Measurements from ENCODE around the gene PARP12.

Gene PARP12

DNA sequence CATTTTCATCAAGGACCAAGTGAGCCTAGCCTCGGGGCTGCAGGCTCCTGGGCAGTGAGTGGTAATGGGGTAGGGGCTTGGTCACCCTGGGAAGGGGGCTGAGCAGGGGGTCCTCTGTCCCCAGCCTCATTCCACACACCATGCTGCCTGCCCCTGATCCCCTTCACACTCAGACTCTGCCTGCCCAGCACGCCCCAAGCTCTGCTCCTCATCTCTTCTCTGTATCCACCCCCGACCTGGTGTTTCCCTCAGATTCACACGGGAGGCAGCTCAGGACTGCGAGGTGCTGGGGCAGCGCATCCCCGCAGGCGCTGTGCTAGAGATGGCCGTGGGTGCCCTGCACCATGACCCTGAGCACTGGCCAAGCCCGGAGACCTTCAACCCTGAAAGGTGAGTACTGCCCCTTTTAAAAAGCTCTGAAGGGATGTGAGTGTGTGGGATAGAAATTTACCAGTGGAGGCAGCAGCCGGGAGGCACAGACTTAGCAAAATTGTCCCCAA, 47.2 kb downstream of the PARP12 start:
- no peak for DNase-seq (ENCODE audit: low read depth in 4 of 4, low spot score in 1 of 4)

DNA sequence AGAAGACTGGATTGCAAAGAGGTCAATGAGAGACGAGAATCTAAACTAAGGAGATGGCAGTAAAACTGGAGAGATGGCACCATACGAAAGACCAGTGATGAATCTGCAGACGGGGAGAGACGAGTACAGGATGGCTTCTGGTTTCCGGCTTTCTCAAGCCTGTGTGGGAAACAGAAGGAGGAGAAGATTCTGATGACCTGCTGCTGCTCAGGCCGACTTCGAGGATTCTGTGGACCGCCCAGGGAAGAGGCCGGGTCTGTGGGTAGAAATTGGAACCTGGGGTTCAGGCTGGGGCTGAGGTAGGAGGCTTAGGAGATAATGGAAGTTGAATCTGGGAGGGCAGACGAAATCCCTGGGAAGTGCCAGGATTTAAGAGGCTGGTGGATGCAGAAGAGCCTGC, 48.6 kb downstream of the PARP12 start:
- DNase-seq (ENCODE audit: low read depth in 4 of 4, low spot score in 1 of 4) = no peak

DNA sequence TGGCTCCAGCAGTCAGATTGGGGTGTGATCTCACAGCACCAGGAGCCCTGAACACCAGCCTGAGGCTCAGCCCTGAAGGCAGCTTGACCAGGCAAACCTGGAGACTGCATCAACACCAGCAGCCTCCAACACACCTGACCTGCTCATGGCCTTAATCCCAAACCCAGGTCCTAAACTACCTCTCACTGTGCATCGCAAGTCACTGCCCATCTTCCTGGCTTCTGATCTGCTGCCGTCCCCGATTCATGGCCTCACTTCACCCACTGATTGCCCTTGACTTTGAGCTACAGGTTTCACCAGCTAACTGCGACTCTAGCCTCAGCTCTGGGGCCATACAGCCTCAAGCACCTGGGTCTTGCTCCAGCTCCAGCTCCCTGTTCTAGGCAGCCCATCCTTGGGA, 49.1 kb downstream of the PARP12 start:
- no peak for DNase-seq (ENCODE audit: low read depth in 4 of 4, low spot score in 1 of 4)

DNA sequence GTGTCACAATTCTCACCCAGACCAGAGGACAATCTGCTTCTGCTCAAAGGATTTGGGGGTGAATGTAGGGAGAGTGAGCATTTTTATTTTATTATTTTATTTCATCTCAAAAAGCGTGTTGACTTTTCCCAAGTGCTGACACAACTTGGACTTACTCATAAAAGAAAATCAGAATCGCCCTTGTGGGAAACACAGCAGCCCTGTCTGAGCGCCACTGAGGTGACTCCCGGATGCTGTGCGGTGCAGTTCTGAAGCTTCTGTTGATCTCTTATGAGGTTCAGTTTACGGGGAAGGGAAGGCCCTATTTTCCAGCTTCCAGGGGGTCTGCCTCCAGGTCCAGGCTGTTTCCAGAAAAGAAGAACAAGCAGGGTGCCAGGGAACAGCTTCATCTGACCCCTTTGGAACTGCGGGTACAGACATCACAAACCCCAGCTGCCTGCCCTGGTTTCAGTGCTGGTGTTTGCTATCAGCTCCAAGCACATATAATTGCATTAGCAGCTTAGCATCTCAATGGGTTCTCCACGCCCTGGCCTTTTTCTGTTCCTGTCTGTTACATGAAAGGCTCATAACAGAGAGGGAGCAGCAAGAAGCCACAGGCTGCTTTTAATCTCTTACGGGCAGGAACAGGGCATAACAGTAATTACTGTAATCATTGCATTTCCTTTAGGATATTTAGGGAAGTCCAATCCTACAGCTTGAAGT, 52.4 kb downstream of the PARP12 start:
- no peak for DNase-seq (ENCODE audit: low read depth in 4 of 4, low spot score in 1 of 4)

DNA sequence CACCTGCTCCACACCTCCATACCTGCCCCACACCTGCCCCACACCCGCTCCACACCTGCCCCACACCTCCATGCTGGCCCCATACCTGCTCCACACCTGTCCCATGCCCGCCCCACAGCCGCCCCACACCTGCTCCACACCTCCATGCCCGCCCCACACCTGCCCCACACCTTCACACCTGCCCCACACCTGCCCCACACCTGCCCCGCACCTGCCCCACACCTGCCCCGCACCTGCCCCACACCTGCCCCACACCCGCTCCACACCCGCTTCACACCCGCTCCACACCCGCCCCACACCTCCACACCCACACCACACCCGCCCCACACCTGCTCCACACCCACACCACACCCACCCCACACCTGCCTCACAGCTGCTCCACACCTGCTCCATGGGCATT, 53.0 kb downstream of the PARP12 start:
- no peak for DNase-seq (ENCODE audit: low read depth in 4 of 4, low spot score in 1 of 4)

DNA sequence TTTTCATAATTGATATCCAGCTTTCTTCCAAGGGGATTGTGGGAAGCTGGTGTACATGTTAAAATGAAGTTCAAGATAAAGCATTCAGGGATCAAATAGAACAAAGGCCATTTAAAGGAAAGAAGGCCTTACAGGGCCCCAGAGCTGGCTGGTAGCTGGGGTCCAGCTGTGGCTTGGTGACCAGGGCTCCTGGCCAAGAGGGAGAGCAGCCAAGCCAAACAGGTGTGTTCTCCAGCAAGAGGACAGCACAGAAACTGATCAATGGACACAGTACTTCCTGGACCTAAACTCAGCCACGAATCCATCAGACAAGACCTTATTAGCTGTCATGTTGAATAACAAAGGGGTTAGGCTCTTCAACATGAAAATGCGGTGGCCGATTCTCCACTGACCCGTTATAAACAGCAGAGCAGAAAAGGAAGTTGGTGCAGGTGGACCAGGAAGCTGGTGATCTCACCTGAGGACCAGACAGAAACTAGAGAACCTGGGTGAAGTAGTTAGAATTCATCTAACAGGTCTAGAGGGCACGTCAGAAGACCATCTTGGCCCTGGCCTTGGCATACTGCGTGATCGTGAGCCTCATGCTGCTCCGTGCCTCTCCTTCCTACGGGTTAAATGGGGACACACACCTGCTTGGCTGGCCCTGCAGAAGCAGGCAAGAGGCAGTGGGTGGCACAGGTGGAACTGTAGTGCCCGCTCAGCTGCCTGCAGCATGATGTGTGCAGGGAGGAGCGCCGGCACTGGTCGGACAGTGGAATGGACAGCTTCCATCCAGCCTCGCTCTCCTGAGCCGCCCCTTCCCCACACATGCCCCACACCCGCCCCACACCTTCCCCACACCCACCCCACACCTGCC, 53.8 kb downstream of the PARP12 start:
- DNase-seq (ENCODE audit: low read depth in 4 of 4, low spot score in 1 of 4) = no peak

DNA sequence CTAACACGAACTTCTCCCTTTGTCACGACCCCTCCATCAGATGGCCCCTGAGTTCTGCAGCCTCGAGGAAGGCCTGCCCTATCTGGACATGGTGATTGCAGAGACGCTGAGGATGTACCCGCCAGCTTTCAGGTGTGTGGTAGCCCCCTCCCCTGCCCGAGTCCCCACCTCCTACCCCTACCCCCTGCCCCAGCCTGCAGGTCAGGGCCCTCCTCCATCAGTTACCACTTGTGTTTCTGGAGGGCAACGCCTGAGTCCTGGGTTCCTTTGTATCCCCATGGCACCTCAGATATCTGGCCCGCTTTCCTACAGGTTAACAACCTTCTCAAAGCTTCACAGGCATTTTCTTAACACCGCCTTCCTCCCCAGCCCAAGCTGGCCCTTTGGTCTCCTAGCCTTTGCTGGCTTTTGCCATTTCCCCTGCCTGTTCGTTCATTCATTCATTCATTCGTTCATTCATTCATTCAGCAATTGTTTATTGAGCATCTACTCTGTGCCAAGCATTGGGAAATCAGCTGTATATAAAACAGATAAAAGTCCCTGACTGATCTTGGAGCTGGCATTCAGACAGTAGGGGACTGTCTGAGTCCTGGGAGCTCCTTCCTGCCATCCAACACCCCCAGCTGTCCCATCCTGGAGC, 55.6 kb downstream of the PARP12 start:
- DNase-seq (ENCODE audit: low read depth in 4 of 4, low spot score in 1 of 4) = no peak

DNA sequence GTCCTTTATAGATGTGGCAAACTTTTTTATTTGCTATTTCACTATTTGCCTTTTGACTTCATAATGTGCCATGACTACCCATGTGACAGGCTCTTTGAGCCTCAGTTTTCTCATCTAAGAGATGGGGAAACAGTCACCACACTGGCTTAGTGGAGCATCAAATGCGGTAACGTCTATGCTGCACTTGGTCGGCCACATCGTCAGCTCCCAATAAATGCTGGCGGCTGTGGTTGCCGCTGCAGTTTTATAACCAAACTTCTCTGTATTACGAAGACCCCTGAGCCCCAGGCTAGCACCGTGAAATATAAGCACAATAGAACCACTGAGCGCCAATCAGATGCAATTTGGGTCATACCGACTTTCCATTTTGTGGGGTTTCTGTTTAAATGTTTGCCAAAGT, 56.2 kb downstream of the PARP12 start:
- no peak for DNase-seq (ENCODE audit: low read depth in 4 of 4, low spot score in 1 of 4)

DNA sequence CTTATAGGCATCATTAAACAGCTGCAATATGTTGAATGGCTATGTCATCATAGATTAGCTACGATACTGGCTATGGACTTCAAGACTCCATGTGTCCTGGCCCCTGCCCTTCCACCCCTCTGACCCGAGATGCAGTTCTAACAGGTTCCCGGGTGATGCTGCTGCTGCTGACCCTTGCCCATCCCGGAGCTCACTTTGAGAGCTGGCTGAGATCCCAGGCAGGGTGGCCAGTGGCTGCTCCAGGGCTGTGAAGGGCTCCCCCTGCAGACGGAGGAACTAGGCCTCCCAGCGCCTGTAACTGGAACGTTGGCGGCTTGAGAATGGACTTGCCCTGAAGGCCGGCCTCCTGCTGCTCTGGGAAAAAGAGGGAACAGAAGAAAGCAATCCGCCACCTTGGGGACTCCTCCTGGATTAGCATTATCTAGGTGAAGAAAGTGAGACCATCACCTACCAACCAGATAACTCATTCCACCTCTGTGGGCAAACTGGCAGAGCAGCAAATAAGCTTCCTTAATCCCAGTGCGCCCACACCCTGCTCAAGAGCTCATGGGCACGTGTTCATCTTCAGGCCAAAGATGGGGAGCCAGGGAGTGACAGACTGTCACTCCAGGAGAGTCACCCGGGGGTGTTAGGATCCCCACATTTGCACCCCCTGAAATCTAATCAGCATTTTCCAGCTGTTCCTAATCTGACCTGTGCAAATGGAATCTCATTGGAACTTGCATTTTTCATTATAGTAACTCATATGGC, 56.8 kb downstream of the PARP12 start:
- DNase-seq (ENCODE audit: low read depth in 4 of 4, low spot score in 1 of 4) = no peak

DNA sequence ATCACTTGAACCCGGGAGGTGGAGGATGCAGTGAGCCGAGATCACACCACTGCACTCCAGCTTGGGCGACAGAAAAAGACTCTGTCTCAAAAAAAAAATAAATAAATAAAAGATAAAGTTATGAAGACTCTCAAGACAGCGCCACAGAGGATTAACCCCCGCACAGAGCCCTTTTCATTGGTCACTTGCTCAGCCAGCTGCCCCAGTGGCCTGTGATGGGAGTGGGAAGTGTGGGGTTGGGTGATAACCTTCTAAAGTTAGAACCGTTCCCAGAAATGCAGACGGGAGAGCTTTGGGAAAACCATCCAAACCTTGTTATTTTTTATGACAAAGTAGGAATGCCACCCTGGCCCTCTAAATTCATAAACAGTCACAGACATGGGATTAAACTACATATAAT, 57.4 kb downstream of the PARP12 start:
- no peak for DNase-seq (ENCODE audit: low read depth in 4 of 4, low spot score in 1 of 4)

DNA sequence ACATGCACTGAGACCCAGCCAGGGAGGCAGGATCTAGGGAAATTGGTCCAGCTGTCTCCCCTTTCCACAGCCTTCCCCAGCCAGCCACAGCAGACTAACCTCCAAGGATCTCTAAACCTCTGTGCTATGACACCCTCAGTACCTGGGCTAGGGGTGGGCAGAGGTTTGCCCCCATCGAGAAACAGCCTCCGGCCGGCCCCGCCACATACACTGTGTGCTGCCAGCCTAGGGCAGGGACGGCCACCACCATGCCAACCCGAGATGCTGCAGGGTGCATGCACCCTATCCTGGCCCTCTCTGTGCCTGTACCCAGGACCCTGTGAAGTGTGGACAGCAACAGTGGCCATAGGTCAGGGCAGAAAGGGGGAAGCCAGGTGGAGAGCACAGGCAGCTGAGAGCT, 58.1 kb downstream of the PARP12 start:
- DNase-seq (ENCODE audit: low read depth in 4 of 4, low spot score in 1 of 4) = no peak

DNA sequence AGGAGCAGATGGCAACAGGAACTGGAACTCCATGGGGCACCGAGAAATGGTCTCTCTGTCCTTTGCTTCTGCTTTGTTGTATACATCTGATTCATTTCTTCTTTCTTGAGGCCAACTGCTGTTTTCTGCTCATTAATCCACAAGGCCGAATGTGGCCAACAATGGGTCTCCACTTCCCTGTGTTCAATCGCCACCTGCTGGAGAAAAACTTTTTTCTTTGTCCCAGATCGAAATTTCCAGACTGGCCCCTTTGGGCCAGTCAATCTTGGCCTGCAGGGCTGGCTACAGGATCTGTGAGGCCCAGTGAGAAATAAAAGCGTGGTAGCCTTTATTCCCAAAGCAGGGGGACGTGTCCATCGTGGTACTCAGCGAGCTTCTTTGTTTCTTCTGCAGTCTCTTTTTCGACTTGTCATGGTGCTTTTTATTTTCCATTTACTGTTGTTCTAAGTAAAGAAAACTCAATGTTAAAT, 58.8 kb downstream of the PARP12 start:
- peak in 1 of 4 experiments; percentile 9 for DNase-seq (ENCODE audit: low read depth in 4 of 4, low spot score in 1 of 4)

DNA sequence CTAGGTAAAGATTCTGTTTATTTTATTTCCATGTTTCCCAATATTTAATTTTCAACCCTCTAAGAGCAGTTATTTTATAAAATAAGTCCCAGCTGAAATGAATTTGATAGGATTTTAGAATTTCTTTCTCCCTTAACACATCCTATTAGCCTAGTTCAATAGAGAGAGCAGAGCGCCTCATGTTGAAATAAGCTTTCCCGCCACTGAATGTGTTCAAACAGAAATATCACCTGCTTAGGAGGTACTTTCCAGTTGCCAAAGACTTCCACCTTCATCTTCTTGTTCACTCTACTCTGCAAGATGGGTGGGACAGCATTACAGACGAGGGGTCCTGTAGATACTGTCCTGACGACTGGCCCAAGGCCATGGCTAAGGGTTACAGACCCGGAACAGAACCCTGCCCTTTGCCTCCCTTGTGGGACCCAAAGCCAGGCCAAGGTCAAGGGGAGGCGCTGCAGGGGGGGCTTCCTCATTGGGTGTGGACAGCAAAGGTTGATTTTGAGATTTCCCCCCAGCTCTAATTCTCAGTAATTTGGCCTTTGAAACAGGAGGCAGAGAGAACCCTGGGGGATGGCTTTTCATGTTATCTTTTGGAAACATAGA, 62.0 kb downstream of the PARP12 start:
- DNase-seq (ENCODE audit: low read depth in 4 of 4, low spot score in 1 of 4) = no peak

DNA sequence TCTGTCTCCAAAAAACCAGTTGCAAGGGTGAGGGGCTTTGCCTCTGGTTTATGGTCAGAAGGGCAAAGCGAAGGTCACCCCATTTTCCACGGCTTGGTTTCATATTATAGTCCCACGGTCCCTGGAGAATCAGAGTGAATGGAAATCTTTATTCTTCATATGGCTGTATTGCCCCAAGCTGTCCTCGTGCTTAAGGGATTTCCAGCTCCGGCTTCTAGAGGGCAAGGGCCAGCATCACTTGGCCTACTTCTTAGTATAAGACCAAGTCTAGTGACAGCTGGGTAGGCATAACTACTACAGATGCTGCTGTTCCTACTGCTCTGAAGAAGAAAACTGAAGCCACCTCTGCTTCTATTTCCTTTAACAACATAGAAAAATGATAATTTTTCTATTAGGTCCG, 63.2 kb downstream of the PARP12 start:
- no peak for DNase-seq (ENCODE audit: low read depth in 4 of 4, low spot score in 1 of 4)

DNA sequence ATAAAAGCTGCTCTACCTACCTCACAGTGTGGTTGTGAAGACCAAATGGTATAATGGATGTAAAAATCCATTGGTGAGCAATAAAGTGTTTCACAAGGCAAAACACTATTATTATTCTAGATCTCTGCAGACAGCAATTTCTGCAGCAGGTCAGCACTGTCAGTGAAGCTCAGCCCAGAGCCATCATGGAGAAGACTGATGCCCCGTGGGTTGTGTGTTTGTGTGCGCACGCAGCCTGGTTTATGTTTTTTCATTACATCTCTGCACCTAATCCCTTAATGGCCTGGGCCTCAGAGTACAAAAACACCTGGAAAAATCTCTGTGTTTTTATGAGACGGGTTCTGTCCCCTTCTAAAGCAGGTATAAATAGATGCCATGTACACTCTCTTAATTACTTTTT, 64.2 kb downstream of the PARP12 start:
- no peak for DNase-seq (ENCODE audit: low read depth in 4 of 4, low spot score in 1 of 4)

DNA sequence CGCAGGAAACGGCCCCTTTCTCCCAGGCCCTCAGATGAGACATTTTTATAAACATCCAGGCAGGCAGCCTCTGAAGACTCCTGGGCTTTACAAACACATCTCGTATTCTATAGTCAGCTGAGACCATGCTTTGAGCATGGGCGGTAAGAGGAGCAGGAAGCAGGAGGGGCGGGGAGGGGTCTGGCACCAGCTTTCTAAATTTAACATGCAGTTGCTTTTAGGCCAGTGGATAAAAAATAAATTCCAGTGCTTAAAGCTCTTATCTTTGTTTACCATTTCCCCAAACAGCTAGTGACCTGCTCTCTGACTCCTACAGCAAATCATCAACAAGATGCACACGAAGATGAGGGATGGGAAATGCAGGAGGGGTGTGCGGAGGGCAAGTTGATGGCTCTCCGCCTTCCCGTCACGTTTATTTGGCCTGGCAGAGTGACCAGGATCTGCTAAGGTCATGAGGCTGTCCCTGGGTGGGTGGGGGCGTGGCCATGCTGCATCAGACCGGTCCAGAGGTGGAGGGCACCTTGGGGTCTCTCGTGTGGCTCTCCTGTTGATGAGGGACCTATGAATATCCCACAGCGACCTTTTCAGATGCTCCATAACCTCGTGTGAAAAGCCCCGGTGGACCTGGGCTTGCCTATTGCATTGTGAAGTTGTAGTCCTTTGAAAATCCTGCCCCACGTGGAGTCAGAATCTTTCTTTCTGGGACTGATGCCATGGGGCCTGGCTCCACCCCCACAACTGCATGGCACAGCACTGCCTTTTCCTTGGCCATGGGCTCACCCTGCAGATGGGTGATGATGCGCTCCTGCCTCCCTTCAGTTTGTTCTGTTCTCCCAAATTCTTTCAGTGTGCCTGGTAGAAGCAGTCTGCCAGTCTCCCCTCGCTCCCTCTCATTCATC, 67.5 kb downstream of the PARP12 start:
- DNase-seq (ENCODE audit: low read depth in 4 of 4, low spot score in 1 of 4) = no peak

DNA sequence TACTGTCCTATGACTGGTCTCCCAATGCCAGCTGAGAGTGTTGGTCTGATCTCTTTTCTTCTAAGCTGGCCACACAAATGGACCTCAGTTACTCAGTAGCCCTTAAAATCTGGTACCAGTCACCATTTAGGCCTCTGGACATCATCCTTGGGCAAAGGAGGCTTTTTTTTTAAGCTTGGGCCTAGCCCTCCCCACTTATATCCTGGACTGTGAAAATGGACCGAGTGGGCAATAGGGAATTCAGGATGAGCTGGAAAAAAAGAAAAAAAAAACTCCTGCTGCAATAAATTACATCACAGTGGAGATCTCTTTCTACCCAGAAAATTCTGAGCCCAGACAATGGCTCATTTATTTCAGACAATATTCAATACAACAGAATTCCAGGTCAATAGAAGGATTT, 68.4 kb downstream of the PARP12 start:
- DNase-seq (ENCODE audit: low read depth in 4 of 4, low spot score in 1 of 4) = no peak

DNA sequence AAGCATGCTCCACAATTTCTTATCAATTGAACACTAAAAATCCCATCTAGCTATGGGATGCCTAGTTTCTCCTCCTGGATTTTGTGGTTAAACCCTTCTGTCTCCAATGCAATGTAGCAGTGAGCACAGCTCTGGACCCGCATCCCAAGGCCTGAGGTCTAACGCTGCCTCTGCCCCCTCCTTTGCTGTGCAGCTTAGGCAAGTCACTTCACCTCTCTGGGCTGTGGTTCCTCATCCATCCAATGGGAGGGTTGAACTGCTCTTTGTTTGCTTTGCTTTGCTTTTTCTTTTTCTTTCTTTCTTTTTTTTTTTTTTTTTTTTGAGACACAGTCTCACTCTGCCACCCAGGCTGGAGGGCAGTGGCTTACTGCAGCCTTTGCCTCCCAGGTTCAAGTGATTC, 69.2 kb downstream of the PARP12 start:
- no peak for DNase-seq (ENCODE audit: low read depth in 4 of 4, low spot score in 1 of 4)

DNA sequence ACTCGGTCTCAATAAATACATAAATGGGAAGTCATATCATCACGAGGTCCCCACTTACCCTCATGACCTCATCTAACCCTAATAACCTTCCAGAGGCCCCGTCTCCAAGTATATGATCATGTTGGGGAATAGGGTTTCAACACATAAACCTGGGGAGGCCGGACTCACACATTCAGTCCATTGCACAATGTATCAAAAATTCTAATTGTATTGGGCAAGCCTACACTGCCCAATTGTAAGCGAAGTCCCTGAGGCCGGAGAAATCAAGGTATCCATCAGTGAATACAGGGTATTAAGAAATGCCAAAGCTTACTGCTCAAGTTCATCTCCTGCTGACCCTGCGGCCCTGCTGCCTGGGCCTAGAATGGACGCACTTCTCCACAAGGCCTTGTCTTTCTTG, 69.6 kb downstream of the PARP12 start:
- no peak for DNase-seq (ENCODE audit: low read depth in 4 of 4, low spot score in 1 of 4)

Measured in stimulated activated CD4-positive, alpha-beta T cell treated with anti-CD3 and anti-CD28 coated beads, Interleukin-1b, Interleukin-23, amount 100 ng/mL, for 24 hours (primary cell).